Myometrial cell (primary cell): ENCODE results near the gene DOP1A. TPM values are rescaled to one million over a fixed set of nuclear protein-coding genes. Genes with fewer than 3 reads are reported as not detected.

Experiments used
- total RNA-seq: library from RNA; depleted of rRNA; stranded (reverse); fragments of >200 nt; gene quantifications from 2 replicates; pipeline ENCODE4 v1.2.3, GENCODE V29; 2015

The DOP1A gene, protein sequence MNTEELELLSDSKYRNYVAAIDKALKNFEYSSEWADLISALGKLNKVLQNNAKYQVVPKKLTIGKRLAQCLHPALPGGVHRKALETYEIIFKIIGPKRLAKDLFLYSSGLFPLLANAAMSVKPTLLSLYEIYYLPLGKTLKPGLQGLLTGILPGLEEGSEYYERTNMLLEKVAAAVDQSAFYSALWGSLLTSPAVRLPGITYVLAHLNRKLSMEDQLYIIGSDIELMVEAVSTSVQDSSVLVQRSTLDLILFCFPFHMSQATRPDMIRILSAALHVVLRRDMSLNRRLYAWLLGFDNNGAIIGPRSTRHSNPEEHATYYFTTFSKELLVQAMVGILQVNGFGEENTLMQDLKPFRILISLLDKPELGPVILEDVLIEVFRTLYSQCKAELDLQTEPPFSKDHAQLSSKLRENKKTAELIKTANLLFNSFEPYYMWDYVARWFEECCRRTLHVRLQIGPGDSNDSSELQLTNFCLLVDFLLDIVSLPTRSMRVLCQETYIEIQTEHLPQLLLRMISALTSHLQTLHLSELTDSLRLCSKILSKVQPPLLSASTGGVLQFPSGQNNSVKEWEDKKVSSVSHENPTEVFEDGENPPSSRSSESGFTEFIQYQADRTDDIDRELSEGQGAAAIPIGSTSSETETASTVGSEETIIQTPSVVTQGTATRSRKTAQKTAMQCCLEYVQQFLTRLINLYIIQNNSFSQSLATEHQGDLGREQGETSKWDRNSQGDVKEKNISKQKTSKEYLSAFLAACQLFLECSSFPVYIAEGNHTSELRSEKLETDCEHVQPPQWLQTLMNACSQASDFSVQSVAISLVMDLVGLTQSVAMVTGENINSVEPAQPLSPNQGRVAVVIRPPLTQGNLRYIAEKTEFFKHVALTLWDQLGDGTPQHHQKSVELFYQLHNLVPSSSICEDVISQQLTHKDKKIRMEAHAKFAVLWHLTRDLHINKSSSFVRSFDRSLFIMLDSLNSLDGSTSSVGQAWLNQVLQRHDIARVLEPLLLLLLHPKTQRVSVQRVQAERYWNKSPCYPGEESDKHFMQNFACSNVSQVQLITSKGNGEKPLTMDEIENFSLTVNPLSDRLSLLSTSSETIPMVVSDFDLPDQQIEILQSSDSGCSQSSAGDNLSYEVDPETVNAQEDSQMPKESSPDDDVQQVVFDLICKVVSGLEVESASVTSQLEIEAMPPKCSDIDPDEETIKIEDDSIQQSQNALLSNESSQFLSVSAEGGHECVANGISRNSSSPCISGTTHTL (N-terminal part only)
- total RNA-seq = 7.8 and 11.7 TPM in 2 replicates

DNA sequence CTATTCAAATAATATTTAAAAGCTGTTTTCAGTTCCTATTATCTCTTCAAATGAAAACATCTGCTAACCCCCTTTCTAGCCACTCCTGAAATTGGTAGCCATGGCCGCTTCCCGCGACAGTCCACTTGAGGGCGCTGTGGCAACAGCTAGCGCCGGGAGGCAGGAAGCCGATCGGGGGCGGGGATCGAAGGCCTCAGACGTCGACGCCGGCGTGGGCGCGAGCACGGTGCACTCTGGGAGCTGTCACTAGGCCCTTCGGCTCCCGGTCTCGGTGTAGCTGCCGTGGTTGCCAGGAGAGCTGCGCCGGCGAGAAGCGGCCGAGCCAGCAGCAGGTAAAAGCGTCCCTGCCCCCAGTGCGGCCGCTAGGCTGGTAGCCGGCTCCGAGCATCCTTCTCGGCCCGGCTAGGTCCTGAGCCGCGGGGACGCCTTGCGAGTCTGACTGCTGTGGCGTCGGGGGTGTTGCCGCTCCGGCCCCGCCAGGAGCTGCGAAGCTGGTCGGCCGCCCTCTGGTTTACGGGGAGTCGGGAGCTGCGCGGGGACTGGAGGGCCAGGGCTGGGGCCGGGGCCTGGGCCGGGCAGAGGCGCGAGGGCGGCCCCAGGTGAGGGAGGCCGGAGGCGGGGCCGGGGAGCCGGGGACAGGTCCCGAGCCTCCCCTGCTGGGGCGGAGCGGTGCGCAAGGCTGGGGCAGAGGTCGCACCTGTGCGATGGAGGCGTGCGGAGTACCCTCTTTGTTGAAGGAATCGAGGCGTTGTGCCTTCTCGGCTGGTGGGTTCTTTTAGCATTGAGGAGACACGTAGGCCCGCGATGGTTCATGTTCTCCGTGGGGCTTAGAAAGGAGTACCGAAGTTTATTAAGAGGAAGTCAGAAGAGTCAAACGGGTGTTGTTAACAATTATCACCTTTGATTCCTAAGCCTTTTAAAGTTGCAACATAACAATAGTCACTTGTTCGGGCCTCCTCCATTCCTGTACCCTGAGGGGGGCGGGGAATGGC is at the start of gene DOP1A:
DOP1A (plus strand) TSS at position 224 of the 992 bp plus-strand sequence. CDS start 29,307 bp downstream, outside the sequence.

DNA sequence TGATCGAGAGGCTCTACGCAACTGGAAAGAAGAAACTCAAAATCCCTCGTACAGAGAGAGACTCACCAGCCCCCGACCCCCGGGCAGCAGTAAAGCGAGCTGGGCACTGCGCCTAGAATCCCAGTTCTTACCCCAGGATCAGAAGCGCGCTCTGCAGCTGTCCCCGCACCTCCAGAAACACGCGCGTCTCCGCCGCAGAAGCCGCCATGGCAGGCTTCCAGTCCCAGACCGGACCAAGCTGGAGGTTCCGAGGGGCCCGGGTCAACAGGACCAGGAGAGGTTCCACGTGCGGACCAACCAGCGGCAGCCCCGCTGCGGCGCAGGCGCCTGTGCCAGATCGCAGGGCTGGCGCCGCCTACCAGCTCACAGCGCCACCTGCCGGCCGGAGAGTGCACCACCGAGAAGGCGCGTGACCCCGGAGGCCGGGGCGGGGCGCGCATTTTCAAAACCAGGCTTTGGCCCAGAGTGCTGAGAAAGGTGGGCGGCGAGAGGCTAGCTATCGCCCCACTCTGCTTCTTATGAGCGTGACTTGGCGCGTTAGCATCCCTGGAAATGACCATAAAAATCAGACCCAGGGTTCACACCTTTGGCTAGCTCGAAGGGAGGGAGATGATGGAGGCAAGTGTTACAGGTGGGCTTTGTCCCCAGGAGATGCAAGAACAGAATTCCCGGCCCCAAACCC is 1.8 kb upstream of the DOP1A start, which contains the start of gene UBE3D:
UBE3D (minus strand) TSS at position 331 of the 682 bp plus-strand sequence; CDS start at position 208, 123 bp downstream.

DNA sequence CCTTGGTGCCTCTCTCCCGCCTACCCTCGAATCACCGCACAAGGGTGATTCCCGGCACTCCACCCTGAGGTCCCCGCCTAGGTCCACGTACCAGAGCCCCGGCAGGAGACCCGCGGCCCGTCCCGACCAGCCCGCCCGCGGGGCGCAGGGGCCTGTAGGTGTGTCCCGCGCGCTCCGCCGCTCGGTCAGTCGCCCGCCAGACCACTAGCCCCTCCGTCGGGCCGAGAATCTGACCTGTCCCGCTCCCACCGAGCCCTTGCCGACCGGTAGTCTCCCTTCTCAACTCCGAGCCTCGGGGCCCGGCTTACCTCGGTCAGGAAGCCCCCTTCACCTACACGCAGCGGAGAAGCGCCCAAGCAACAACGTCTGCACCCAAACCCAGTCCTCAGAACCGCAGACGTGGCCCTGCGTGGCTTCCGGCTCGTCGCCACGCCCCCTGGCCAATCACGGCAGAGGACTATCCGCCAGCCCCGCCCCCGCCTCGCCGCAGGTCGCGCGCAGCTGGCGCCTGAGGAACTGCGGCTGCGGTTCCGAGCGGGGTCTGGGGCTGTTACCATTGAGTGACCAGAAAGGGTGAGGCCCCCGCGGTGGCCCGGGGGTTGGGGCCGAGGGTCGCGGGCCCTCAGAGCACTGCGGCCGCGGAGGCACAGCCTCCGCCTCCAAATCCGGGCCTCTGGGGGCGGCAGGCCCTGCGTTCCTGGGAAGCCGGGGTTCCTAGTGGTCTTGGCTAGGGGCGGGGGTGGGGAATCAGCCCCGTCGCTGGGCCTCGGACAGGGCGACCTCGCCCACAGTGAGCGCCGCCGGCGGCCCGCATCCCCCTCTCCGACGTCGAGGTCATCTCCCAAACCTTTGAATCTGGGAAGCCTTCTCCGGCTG is 125.6 kb downstream of the DOP1A start, which contains the start of the genes PGM3 and RWDD2A:
PGM3 (minus strand) TSS at position 395 of the 876 bp plus-strand sequence. CDS start 2,253 bp downstream, outside the sequence.
RWDD2A (plus strand) TSS at position 487 of the 876 bp plus-strand sequence. CDS start 1,095 bp downstream, outside the sequence.

Other genes with a start within 250 kb of the DOP1A start
- 2.8 and 8.4 TPM in 2 replicates for gene UBE3D, start 1.8 kb upstream of the DOP1A start, total RNA-seq
- 80.4 and 92.3 TPM in 2 replicates for gene PGM3, start 125.6 kb downstream of the DOP1A start, total RNA-seq
- 2.3 and 2.9 TPM in 2 replicates for gene RWDD2A, start 125.7 kb downstream of the DOP1A start, total RNA-seq